WTC11 (cell line): ENCODE measurements around the gene RPS10.

Experiments
- CBFB ChIP-seq: sonication (generic); formaldehyde crosslinking; IDR thresholded peaks from 2 replicates; pipeline ENCODE4 v1.8.1; 2022; ENCODE audit warnings: mild to moderate bottlenecking, low read depth, missing genetic modification reagents
- IRF2 ChIP-seq: sonication (generic); formaldehyde crosslinking; IDR thresholded peaks from 2 replicates; pipeline ENCODE4 v1.8.0; 2022; ENCODE audit warnings: low read depth, missing genetic modification reagents, borderline replicate concordance
- SP1 ChIP-seq: sonication (generic); formaldehyde crosslinking; conservative IDR thresholded peaks from 2 replicates; pipeline ENCODE4 v1.8.1; 2022; ENCODE audit warnings: missing genetic modification reagents
- TF ChIP-seq, protein P1 (sequence below): fragments of 200-600 bp; IDR thresholded peaks from 2 replicates; pipeline ENCODE4 v1.8.0; 2022; ENCODE audit warnings: antibody characterized with exemption
- TF ChIP-seq, protein P2 (sequence below): sonication (generic); formaldehyde crosslinking; IDR thresholded peaks from 2 replicates; pipeline ENCODE4 v1.8.0; 2022; ENCODE audit warnings: mild to moderate bottlenecking, missing genetic modification reagents
- TF ChIP-seq, protein P3 (sequence below): sonication (generic); formaldehyde crosslinking; IDR thresholded peaks from 2 replicates; pipeline ENCODE4 v1.8.0; 2022; ENCODE audit warnings: mild to moderate bottlenecking, missing genetic modification reagents
- TF ChIP-seq, protein P4 (sequence below): sonication (generic); formaldehyde crosslinking; IDR thresholded peaks from 2 replicates; pipeline ENCODE4 v1.8.1; 2023; ENCODE audit warnings: mild to moderate bottlenecking, missing genetic modification reagents, moderate library complexity

DNA sequence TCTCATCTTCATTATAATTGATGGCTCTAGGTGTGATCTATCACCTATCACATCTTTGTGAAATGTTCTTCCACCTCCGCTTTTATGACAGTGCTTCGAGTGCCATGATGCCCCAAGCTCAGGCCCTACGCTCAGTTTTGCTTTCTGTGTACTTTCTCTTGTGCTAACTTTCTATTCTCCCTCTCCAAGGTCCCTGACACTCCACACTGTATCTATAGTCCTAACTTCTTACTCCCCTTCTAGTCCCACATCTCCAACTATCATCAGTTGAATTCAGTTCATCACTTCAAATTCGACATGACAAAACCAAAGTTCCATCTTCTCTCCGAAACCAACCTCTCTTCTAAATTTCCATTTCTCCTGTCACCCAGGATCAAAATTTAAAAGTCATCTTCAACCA, 50.0 kb downstream of the RPS10 start:
- TF ChIP-seq, protein P1, sequence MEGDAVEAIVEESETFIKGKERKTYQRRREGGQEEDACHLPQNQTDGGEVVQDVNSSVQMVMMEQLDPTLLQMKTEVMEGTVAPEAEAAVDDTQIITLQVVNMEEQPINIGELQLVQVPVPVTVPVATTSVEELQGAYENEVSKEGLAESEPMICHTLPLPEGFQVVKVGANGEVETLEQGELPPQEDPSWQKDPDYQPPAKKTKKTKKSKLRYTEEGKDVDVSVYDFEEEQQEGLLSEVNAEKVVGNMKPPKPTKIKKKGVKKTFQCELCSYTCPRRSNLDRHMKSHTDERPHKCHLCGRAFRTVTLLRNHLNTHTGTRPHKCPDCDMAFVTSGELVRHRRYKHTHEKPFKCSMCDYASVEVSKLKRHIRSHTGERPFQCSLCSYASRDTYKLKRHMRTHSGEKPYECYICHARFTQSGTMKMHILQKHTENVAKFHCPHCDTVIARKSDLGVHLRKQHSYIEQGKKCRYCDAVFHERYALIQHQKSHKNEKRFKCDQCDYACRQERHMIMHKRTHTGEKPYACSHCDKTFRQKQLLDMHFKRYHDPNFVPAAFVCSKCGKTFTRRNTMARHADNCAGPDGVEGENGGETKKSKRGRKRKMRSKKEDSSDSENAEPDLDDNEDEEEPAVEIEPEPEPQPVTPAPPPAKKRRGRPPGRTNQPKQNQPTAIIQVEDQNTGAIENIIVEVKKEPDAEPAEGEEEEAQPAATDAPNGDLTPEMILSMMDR: no peak
- TF ChIP-seq, protein P2, sequence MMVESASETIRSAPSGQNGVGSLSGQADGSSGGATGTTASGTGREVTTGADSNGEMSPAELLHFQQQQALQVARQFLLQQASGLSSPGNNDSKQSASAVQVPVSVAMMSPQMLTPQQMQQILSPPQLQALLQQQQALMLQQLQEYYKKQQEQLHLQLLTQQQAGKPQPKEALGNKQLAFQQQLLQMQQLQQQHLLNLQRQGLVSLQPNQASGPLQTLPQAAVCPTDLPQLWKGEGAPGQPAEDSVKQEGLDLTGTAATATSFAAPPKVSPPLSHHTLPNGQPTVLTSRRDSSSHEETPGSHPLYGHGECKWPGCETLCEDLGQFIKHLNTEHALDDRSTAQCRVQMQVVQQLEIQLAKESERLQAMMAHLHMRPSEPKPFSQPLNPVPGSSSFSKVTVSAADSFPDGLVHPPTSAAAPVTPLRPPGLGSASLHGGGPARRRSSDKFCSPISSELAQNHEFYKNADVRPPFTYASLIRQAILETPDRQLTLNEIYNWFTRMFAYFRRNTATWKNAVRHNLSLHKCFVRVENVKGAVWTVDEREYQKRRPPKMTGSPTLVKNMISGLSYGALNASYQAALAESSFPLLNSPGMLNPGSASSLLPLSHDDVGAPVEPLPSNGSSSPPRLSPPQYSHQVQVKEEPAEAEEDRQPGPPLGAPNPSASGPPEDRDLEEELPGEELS (CRISPR knock-in tag): no peak
- TF ChIP-seq, protein P3, sequence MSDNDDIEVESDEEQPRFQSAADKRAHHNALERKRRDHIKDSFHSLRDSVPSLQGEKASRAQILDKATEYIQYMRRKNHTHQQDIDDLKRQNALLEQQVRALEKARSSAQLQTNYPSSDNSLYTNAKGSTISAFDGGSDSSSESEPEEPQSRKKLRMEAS (CRISPR knock-in tag): no peak
- TF ChIP-seq, protein P4, sequence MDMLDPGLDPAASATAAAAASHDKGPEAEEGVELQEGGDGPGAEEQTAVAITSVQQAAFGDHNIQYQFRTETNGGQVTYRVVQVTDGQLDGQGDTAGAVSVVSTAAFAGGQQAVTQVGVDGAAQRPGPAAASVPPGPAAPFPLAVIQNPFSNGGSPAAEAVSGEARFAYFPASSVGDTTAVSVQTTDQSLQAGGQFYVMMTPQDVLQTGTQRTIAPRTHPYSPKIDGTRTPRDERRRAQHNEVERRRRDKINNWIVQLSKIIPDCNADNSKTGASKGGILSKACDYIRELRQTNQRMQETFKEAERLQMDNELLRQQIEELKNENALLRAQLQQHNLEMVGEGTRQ (CRISPR knock-in tag): no peak
- TF ChIP-seq IRF2 (no peak), CBFB (CRISPR knock-in tag) (no peak), SP1 (CRISPR knock-in tag) (no peak)
